OCI-LY7 (cell line): ENCODE results near the gene MMAB. TPM values are rescaled to one million over a fixed set of nuclear protein-coding genes. Genes with fewer than 3 reads are reported as not detected.

Source experiments
- BruUV-seq: library from RNA; stranded (reverse); fragments of 400-500 nt; replicated peaks from 2 replicates; lab custom pipeline; 2021; lab: Mats Ljungman, UMichigan
- CTCF ChIA-PET: fragments of 300-600 bp; sonication (Branson Sonifier 250); formaldehyde crosslinking; loops from one replicate; lab custom pipeline; 2022; ENCODE audit warnings: antibody characterized with exemption; ENCODE audit not compliant: unreplicated experiment; lab: Charles Lee
- POLR2A ChIA-PET: fragments of 300-600 bp; sonication (Branson Sonifier 250); formaldehyde crosslinking; loops from one replicate; lab custom pipeline; 2022; ENCODE audit warnings: antibody characterized with exemption; lab: Charles Lee
- DNase-seq: peaks from one replicate; pipeline ENCODE4 v3.0.0-alpha.2; 2015; ENCODE audit warnings: low spot score
- H2AFZ ChIP-seq: fragments of 200-600 bp; sonication (generic), shearing (Covaris generic); 2 replicates; pipeline ENCODE4 v1.6.1; 2014; ENCODE audit warnings: mild to moderate bottlenecking, antibody characterized with exemption, low read length, moderate library complexity
- H3K27ac ChIP-seq: fragments of 200-600 bp; sonication (generic); 2 replicates; pipeline ENCODE4 v1.5.1; 2014; ENCODE audit warnings: mixed run types, low read depth, mild to moderate bottlenecking, moderate library complexity, low read length, inconsistent platforms; ENCODE audit not compliant: poor library complexity, severe bottlenecking
- H3K36me3 ChIP-seq: fragments of 200-600 bp; sonication (generic); 2 replicates; pipeline ENCODE4 v1.6.1; 2014; ENCODE audit warnings: mild to moderate bottlenecking, antibody characterized with exemption, low read length, moderate library complexity, mixed read lengths; ENCODE audit not compliant: insufficient read depth
- H3K4me1 ChIP-seq: fragments of 200-600 bp; sonication (generic); 2 replicates; pipeline ENCODE4 v1.5.1; 2014; ENCODE audit warnings: mild to moderate bottlenecking, low read length; ENCODE audit not compliant: insufficient read depth, poor library complexity, severe bottlenecking
- H3K4me2 ChIP-seq: fragments of 200-600 bp; sonication (generic); 2 replicates; pipeline ENCODE4 v1.6.1; 2014; ENCODE audit warnings: mild to moderate bottlenecking, low read length
- H3K4me3 ChIP-seq: fragments of 200-600 bp; sonication (generic); 2 replicates; pipeline ENCODE4 v1.5.1; 2014; ENCODE audit warnings: mild to moderate bottlenecking, low read depth, low read length; ENCODE audit not compliant: poor library complexity, severe bottlenecking
- H3K79me2 ChIP-seq: fragments of 200-600 bp; sonication (generic); 2 replicates; pipeline ENCODE4 v1.6.1; 2016; ENCODE audit warnings: low read depth, mild to moderate bottlenecking, low read length, moderate library complexity, mixed read lengths; ENCODE audit not compliant: insufficient read depth
- H3K9me2 ChIP-seq: fragments of 200-600 bp; sonication (generic); 2 replicates; pipeline ENCODE4 v1.6.1; 2016; ENCODE audit warnings: mild to moderate bottlenecking, low read length, mixed read lengths; ENCODE audit not compliant: insufficient read depth
- H3K9me3 ChIP-seq: fragments of 200-600 bp; sonication (generic); 2 replicates; pipeline ENCODE4 v1.6.1; 2014; ENCODE audit warnings: mild to moderate bottlenecking, mixed run types, low read length, mixed read lengths
- H4K20me1 ChIP-seq: fragments of 200-600 bp; sonication (generic); 2 replicates; pipeline ENCODE4 v1.6.1; 2014; ENCODE audit warnings: mild to moderate bottlenecking, antibody characterized with exemption, low read length, moderate library complexity, mixed read lengths; ENCODE audit not compliant: insufficient read depth
- CTCF ChIP-seq: fragments of 200-600 bp; sonication (generic); conservative IDR thresholded peaks from 2 replicates; pipeline ENCODE4 v1.5.1; 2014; ENCODE audit warnings: mild to moderate bottlenecking, antibody characterized with exemption, low read length, moderate library complexity, mixed read lengths
- EZH2phosphoT487 ChIP-seq: fragments of 200-600 bp; sonication (generic); IDR thresholded peaks from 2 replicates; pipeline ENCODE4 v1.6.1; 2018; ENCODE audit warnings: low read depth, borderline replicate concordance, mild to moderate bottlenecking, mixed run types, antibody characterized with exemption, low read length, moderate library complexity, mixed read lengths
- intact Hi-C: fragments of 100-400 bp; cut with micrococcal nuclease; formaldehyde crosslinking; loops from one replicate; pipeline ENCODE4 v1.10.0; 2022; ENCODE audit not compliant: unreplicated experiment
- total RNA-seq, 2 experiments: library from RNA; depleted of rRNA in 1 of 2; stranded (reverse); fragments of >200 nt in 1 of 2; shearing (Covaris generic) in 1 of 2; gene quantifications; 2 replicates each; pipeline ENCODE4 v1.2.3, GENCODE V29; 2014 to 2022

MMAB gene
- total RNA-seq, 2 experiments from 2014 or later, result 59.8 to 90.0 TPM

- no peak overlapping the region for H3K4me3 ChIP-seq
- CTCF ChIA-PET, result no interaction called here
Measured at GRCh38 chr12:109561711-109562030, 11.6 kb downstream of the MMAB start.

GRCh38 chr12:109560867-109561710 is 12.2 kb downstream of the MMAB start:
- BruUV-seq, result no TSS peak
- Histone ChIP-seq H3K4me2 (no peak overlapping the region), H3K36me3 (peaks cover 38% of the 10 kb centered on the region), H3K9me3 (peaks cover 10% of the 10 kb centered on the region; the same call in 1 of the 2 replicates), H3K4me1 (no peaks in the 10 kb centered on the region), H2AFZ (no peak overlapping the region), H3K9me2 (no peaks in the 10 kb centered on the region), H3K27ac (no peak overlapping the region), H3K4me3 (no peak overlapping the region), H4K20me1 (no peaks in the 10 kb centered on the region), H3K79me2 (no peaks in the 10 kb centered on the region)
- intact Hi-C loops, result no loop called here
- TF ChIP-seq EZH2phosphoT487 (no peak), CTCF (no peak)
- CTCF ChIA-PET, result no interaction called here
- POLR2A ChIA-PET, result no interaction called here
- no peak for DNase-seq

More at GRCh38 chr12:109561711-109562030, 11.6 kb downstream of the MMAB start:
- POLR2A ChIA-PET, result no interaction called here
- no peak for DNase-seq
- Histone ChIP-seq H4K20me1 (no peaks in the 10 kb centered on the region), H3K9me3 (peaks cover 10% of the 10 kb centered on the region; the same call in 1 of the 2 replicates), H3K4me2 (no peak overlapping the region), H3K79me2 (no peaks in the 10 kb centered on the region), H3K4me1 (no peaks in the 10 kb centered on the region), H3K27ac (no peak overlapping the region), H3K36me3 (peaks cover 38% of the 10 kb centered on the region), H3K9me2 (no peaks in the 10 kb centered on the region), H2AFZ (no peak overlapping the region)
- TF ChIP-seq CTCF (no peak), EZH2phosphoT487 (no peak)
- intact Hi-C loops, result no loop called here
- no TSS peak for BruUV-seq

GRCh38 chr12:109559601-109560000 is 13.7 kb downstream of the MMAB start:
- CTCF ChIA-PET, result no interaction called here
- H3K79me2 ChIP-seq, result no peaks in the 10 kb centered on the region
- BruUV-seq, result no TSS peak

More at GRCh38 chr12:109559601-109560000, 13.7 kb downstream of the MMAB start:
- Histone ChIP-seq H2AFZ (no peak overlapping the region), H3K4me3 (no peak overlapping the region), H3K9me3 (peaks cover 10% of the 10 kb centered on the region; the same call in 1 of the 2 replicates), H3K4me2 (no peak overlapping the region), H3K36me3 (peaks cover 32% of the 10 kb centered on the region), H3K27ac (no peak overlapping the region), H3K4me1 (no peaks in the 10 kb centered on the region), H4K20me1 (no peaks in the 10 kb centered on the region), H3K9me2 (no peaks in the 10 kb centered on the region)
- no peak for DNase-seq
- POLR2A ChIA-PET, result interaction anchor here (1.2 kb wide), 1 partner anchor 13 kb away, joined by 4 read pairs; no protein-coding TSS in a partner anchor
- intact Hi-C loops, result no loop called here
- TF ChIP-seq EZH2phosphoT487, result no peak
- no peak for TF ChIP-seq CTCF
